Left renal cortex interstitium (tissue), 4 donors: ENCODE measurements around the gene MORF4L1. TPM values are rescaled to one million over a fixed set of nuclear protein-coding genes. Genes with fewer than 3 reads are reported as not detected.
"Not testable (repeated sequence)": the region's sequence is repeated elsewhere in the genome, so short reads cannot be mapped to it uniquely, and the experiment has no call there.

Experiments
- DNase-seq, 4 donors: peaks; one replicate each; pipeline ENCODE4 v3.0.0-alpha.2; 2013; ENCODE audit warnings: low read depth in 4 of 4, low spot score in 2 of 4, missing footprints in 1 of 4
- polyA plus RNA-seq, 4 donors: library from polyadenylated mRNA; unstranded; fragments of 120-200 nt; gene quantifications; one replicate each; pipeline ENCODE4 v1.2.1, GENCODE V29; 2013; ENCODE audit not compliant: insufficient read length in 4 of 4

The MORF4L1 gene
- polyA plus RNA-seq, 4 donors: 702 to 832 (median 748) TPM

DNA sequence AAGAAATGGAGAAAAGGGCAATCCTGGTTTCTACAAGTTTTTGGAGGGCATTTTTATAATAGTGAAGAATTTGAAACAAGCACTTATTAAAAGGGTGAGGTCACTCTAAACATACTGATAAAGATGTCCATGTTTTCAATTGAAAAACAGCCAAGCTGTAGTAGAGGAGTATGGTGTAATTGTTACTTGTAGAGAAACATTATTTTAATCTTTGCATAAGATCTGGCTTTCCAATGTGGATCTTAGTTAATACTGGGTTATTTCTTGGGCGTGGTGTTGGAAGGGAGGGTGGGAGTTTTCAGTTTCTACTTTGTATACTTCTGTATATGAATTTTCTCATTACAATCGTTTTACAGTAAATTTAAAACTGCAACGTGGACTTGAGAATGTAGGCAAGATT lies 22.8 kb downstream of the MORF4L1 start:
- DNase-seq: no peak

DNA sequence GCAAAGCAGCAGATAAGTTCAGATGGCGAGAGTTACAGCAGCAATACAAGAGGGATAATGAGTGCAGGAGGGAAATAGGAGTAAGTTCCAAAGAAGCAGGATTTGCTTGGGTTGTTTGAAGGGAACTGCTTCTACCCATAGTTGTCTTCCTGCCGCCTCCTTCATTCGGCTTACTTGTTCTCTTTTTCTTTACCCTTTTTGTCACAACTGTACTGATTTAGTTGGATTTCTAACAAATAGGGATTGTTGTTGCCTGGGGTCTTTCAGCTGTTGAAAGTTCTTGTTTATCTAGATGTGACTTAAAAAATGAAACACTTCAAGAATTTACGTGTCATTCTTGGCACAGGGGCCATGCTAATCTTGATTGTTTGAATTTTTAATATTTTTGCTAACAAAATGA lies 25.9 kb downstream of the MORF4L1 start:
- DNase-seq: no peak

DNA sequence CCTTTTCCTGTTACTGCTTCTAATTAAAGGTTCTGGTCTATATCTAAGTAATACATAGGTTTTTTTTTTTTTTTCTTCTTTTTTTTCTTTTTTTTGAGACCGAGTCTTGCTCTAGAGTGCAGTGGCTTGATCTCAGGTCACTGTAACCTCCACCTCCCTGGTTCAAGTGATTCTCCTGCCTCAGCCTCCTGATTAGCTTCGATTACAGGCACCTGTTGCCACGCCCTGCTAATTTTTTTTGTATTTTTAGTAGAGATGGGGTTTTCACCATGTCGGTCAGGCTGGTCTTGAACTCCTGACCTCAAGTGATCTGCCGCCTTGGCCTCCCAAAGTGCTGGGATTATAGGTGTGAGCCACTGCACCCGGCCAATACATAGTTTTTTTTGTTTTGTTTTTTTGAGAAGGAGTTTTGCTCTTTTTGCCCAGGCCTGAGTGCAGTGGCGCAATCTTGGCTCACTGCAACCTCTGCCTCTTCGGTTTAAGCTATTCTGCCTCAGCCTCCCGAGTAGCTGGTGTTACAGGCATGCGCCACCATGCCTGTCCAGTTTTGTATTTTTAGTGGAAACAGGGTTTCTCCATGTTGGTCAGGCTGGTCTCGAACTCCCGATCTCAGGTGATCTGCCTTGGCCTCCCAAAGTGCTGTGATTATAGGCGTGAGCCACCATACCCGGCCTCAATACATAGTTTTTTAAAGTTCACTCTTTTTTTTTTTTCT lies 28.3 kb downstream of the MORF4L1 start:
- not testable (repeated sequence) for DNase-seq

DNA sequence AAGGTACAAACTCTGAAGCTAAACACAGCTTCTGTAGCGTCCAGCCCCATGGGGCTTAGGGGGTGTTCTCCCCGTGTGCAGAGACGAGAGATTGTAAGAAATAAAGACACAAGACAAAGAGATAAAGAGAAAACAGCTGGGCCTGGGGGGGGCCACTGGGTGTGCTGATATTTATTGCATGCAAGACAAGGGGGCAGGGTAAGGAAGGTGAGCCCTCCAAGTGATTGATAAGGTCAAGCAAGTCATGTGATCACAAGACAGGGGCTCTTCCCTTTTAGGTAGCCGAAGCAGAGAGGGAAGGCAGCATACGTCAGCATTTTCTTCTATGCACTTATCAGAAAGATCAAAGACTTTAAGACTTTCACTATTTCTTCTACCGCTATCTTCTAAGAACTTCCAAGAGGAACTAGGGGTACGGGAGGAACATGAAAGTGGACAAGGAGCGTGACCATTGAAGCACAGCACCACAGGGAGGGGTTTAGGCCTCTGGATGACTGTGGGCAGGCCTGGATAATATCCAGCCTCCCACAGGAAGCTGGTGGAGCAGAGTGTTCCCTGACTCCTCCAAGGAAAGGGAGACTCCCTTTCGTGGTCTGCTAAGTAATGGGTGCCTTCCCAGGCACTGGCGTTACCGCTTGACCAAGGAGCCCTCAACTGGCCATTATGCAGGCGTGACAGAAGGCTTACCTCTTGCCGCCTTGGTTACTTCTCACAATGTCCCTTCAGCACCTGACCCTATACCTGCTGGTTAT lies 29.8 kb downstream of the MORF4L1 start:
- not testable (repeated sequence) for DNase-seq

DNA sequence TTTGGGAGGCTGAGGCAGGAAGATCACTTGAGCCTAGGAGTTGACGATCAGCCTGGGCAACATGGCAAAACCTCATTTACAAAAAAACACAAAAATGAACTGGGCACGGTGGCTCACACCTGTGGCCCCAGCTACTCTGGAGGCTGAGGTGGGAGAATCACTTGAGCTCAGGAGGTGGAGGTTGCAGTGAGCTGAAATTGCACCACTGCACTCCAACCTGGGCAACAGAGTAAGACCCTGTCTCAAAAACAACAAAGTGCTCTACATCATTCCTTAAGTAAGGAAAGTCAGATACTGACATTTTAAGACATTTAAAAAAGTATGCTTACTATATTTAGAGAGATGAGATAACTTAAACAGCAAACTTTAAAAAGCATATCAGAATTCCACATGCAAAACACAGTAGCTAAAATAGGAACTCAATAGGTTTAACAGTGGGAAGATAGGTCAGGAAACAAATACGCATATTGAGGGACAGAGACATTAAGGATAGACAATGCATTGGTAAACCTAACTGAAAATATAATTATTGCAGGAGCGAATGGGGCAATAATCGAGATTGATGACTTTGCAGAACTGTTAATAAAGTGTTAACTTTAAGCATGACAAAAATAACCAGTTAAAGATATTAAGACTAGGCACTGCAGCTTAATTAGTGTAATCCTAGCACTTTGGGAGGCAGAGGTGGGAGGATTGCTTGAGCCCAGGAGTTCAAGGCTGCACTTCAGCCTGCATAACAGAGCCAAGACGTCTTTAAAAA lies 32.1 kb downstream of the MORF4L1 start:
- DNase-seq: no peak

DNA sequence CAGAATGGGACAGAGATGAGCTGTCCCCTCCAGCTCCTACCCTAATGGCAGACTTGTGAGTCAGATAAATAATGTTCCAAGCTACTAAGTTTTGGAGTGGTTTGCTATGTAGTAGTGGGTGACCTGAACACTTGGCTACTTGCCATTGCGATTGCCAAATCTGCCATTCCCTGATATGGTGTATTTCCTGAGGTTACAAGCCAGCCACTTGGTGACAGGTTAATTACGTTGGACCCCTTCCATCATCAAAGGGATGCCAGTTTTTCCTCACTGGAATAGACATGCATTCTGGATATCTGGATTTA lies 33.6 kb downstream of the MORF4L1 start:
- no peak for DNase-seq

DNA sequence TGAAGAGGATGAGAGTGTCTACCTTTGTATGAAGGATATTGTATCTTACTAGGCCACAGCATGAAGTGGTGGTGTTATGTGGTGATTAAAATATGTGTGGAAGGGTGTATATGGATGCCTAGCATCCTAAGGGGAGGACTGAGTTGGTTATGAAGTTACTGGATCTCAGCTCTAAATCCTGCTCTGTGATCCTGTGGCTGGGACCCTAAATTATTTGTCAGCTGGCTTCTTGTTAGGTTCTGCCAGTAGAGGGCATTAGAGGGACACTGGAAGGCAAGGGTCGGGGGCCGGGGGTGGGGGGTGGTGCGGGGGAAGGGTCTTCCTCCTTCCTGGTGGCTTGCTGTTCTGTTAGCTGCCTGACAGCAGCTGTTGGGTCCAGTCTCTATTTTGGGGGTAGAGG lies 34.9 kb downstream of the MORF4L1 start:
- DNase-seq: no peak

DNA sequence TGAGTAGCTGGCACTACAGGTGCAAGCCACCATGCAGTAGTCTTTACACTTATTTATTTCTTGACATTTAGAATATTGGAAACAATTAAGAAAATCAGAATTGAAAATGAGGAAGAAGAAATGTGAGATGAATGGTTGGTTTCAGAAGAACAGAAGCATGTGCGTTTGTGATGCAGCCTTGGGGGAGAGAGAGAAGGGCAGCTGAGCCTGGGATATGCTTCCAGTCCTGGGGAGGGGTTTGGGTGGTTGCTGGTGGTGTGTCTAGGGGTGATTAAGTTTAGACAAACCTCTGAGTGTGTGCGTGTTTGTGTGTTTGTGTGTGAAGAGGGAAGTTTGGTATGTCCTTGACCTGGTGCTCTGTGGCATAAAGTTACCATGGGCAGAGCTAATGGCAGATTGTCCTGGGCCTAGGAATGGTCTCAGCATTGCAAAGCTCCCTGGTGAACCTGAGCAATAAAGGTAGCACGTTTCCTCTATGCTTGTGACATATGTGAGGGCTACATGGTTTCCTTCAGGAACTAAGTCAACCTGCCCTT lies 36.5 kb downstream of the MORF4L1 start:
- DNase-seq: no peak

DNA sequence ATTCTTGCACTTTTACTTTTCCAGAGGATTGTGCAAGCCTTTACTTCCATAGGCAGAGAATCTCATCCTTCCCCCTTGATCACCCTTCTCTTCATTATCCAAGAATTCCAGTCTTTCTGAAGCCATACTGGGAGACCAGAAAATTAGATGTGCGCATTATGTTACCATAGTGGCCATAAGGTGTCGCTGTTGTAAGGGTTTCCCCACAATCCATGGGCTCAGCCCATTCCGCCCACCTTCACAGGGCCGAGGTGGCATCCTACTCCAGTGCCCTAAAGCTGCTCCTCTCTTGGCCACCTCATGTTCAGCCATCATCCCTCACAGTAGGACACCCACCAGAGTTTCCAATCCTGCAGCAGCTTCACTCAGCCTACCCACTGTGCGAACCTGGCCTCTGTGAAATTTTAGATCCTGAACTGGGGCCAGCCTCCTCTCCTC lies 37.1 kb downstream of the MORF4L1 start:
- DNase-seq: no peak

DNA sequence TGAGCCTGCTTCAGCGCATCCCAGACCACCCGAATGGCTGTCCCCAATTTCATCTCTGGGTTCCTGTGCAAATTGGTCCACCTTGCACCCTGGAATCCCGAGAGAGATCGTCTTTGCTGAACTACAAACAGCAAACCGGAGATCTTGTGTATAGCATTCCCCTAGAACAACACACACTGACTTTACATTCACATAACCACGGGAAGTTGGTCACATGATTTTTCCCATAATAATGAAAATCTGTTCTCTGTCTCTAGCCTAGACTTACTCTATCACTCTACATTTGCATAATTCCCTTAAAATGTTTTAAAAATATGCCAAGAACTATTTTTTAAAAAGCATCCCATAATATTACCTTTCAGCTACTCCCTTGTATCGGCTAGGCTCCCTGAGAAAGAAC lies 37.6 kb downstream of the MORF4L1 start:
- no peak for DNase-seq

DNA sequence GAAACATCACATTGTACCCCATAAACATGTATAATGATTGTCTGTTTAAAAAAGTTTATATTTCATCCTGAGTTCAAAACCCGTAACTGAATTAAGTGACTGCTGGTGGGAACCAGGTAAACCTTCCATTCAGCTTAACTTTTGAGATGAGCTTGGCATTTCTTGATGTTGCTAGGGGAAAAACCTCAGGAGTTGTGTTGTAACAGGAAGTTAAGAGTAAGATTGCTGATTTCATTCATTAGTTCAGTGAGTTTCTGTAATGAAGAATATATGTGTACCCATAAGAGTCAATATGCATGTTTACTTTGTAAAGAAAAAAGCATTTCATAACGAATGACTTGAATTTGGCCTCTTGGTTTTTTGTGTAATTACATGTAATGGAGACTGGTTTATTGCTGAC lies 39.6 kb downstream of the MORF4L1 start:
- DNase-seq: no peak

DNA sequence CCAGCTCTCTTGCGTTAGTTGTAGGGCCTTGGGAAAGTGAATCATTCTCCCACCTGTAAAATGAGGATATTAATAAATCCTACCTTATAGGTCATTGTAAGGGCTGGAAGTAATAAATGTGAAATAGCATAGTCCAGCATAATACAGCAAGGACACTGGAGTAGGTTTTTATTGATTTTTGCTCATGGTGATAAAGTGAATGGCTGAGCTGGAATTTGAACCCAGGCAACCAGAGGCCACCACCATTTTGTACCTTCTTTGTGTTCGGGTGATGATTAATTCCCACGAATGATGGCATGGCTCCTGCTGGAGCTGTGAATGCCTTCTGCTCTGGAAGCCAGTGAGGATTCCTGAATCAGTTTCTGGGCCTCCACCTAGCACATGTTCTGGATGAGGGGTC lies 40.3 kb downstream of the MORF4L1 start:
- DNase-seq: no peak

DNA sequence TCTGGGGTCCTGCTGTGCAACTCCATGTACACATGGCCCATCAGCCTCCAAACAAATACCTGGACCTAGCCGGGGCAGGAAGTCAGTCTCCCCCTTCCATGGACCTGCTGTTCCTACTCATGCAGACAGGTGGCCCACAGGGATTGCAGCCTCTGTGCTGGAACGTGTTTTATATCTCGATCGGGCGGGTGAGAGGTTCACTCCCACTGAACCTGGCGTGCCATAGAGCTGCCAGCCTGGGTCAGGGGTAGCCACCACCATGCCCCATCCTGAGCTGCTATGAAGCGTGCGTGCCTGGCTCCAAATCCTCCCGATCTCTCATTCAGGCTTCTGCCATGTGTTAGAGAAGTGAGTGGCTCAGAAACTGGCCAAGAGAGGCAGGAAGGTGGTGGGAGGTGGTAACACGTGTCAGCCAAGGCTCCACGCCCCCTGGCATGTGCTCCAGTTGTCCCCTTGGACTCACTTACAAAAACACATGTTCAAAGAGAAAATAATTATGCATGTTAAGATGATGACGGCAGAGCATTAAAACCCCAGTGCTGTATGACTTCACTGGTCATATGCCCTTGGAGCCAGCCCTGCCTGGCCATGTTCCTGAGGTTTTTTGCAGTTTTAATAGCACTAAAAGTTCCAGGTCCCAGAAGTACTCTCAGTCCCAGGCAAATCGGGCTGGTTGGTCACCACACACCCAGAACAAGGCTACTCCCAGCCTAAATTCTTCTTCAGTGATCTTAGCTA lies 41.5 kb downstream of the MORF4L1 start:
- no peak for DNase-seq

DNA sequence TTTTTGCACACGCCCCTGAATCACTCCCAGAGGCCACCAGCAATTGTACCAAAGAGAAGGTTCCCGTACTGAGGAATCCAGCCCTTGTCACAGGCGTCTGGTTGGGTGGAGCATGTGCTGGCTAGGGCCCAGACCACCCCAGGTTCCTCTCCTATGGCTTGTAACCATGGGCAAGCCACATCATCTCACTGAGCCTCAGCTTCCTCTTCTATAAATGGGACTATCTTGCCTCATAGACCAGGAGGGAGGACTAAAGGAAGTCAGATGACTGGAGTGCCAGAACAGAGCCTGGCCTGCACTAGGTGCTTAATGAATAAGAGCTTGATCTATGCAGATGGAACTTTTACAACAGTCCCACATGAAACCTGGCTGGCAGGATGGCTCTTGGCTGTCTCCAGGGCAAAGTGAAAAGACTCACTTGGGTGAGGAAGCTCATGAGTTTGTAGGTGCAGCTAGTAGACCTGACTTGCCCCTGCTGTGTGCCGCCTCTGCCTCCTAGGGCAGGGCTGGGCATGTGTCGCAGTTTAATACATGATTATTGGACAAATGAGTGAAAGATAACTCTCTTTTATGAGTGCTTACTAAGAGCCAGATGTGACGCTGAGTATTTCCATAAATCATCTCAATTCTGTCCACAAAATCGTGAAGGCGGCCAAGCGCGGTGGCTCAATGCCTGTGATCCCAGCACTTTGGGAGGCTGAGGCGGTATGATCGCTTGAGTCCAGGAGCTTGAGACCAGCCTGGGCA lies 42.8 kb downstream of the MORF4L1 start:
- DNase-seq: no peak

DNA sequence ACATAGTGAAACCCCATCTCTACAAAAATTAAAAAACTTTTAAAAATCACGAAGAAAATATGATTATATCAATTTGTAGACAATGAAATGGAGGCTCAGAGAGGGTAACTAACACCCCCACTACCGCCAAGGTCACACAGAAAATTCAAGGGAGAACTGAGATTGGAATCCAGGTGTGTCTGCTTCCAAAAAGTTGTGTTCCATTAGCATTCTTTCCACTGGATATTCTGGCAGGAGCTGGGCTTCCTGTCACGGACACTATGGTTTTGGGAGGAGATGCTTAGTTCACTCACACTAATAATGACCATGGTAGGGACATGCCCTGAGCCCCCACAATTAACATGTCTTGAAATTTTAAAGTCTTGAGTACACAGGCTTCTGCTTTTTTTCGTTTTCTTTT lies 43.4 kb downstream of the MORF4L1 start:
- DNase-seq: no peak

DNA sequence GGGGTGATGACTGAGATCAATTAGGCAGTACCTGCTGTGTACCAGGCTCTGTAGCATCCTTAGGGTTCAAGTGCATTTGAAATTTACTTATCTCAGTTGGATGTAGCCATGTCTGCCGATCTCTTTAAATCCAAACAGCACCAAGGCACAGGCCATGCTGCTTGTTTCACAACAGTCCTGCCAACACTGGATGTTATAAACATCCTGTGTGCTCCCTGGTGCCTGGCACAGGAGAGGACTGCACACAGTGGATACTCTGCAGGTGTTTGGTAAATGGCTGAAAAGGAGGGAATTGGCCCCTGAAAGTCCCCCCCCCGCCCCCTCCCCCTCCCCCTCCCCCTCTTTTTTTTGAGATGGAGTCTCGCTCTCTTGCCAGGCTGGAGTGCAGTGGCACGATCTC lies 45.2 kb downstream of the MORF4L1 start:
- DNase-seq: no peak

DNA sequence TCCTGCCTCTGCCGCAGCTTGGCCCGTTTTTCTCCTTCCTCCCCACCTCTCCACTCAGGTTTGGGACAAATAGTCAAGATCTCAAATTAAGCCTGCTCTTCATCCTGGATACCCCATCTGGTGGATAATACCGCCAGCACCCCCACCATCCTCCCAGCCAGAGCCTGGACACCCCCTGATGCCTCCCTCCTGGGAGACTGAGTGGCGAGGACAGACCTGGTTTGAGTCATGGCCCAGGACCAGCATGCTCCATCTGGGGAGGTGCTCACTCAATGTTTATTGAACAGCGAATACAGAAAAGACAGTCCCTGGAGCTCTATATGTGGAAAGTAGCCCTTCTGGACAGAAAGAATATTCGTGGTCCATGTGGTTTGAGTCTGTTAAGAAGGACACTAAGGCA lies 48.8 kb downstream of the MORF4L1 start:
- no peak for DNase-seq

DNA sequence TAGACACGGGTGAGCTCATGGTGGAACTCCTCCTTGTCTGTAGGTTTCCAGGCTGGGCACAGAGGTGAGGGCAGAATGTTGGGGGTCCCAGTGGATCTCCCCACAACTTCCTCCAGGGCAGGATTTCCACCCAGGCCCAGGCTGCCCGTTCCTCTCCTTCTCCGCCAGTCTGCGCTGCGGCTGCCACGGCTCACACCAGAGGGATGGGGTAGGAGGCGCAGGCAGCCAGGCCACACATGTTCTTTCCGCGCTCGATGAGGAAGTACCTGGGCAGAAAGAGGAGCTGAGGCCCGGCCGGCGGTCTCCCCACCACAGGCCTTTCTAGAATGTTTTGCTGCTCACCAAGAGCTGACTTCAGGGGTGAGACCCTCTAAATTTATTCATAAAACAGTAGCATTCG lies 49.2 kb downstream of the MORF4L1 start:
- DNase-seq: no peak

DNA sequence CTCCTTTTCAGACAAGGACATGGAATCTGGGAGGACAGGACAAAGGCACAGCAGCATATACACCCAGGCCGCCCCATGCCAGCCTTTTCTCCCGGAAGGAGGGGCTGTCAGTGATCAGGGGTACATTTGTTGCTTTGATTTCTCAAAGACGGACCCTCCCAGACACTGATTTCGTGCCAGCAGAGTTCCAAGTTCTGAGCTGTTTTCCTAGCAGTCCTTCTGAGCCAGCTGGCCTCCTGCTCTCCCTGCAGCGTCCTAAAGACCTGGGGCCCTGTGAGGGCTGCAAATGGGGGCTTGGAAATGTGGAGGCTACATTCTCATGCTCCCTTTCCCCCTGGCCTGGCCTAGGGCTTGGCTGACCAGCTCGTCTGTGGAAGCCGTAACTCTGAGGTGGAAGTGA lies 49.8 kb downstream of the MORF4L1 start:
- DNase-seq: no peak

DNA sequence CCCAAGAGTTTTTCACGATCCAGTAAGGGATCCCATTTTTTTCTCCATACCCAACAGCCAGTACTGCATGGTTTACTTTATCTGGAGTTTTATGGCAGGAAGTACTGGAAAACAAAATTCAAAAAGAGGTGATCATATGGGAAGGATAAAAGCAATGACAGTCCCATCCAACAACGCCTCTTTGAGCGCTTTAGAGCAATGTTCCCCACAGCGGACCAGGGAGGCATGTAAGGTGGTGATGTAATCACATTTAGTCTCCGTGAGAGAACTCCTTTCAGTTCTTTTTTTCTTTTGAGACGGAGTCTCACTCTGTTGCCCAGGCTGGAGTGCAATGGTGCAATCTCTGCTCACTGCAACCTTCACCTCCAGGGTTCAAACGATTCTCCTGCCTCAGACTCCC lies 50.3 kb downstream of the MORF4L1 start:
- DNase-seq: no peak
